ENCODE results near the gene ATOH1. TPM values are rescaled to one million over a fixed set of nuclear protein-coding genes. Genes with fewer than 3 reads are reported as not detected.

Gene ATOH1
- total RNA-seq, 1 experiment from 2014 or later: not detected

DNA sequence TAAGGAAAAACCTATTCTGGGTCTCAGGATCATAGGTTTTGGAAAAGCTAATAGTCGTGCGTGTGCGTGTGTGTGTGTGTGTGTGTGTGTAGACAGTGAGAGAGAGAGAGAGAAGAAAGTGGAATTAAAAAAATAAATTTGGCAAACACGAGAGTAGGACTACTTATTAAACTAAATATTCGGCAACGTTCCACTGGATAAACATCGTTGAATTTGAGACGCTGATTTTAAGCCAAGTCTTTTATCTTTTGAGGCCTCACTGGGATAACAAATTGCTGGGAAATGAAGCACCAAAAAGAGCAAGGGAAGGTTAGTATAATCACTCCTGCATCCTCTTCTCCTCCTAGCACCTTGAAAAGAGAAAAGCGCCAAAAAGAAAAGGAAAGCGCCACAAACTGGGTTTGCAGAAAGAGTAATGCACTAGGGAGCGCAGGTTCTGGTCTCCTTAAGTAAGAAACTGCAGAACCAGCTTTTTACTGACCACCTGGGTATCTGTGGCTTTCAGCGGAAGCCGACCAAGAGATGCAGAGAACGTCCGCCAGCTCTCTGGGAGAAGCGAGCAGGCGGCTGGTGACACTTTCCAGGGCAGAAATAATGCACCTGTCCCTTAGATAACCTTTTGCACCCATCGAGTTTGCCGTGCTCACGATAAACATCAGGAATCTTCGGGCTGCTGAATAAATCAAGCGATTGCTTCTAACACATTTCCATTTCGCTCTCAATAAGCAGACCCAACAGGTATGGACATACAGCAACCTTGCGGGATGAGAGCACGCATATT, 3.4 kb downstream of the ATOH1 start:
- CTCF ChIA-PET: no interaction called here
- Histone ChIP-seq H3K4me1 (ENCODE audit: control insufficient read depth in 1 of 2, insufficient read depth in 2 of 2, low read length in 2 of 2) (peaks cover 0 to 16% of the 10 kb centered on the region in 2 experiments; a peak in 2 of 4 replicates), H3K4me2 (ENCODE audit: low read length) (no peak overlapping the region), H2AFZ (ENCODE audit: low read depth, low read length, poor library complexity, severe bottlenecking) (no peak overlapping the region), H3K4me3 (replicated peaks in 1 of 2; ENCODE audit: low read depth in 1 of 2, low read length in 2 of 2) (no peak overlapping the region), H4K20me1 (ENCODE audit: insufficient read depth) (no peaks in the 10 kb centered on the region), H3K27me3 (ENCODE audit: insufficient read depth, low read length) (peaks cover 47% of the 10 kb centered on the region), H3K27ac (ENCODE audit: low read depth, low read length) (no peak overlapping the region), H3K9me3 (ENCODE audit: control insufficient read depth in 1 of 2, insufficient read depth in 1 of 2, low read depth in 1 of 2, low read length in 2 of 2) (no peaks in the 10 kb centered on the region), H3K9ac (ENCODE audit: low read length) (no peak overlapping the region), H3K79me2 (ENCODE audit: insufficient read depth, low read length) (no peaks in the 10 kb centered on the region), H3K36me3 (ENCODE audit: control insufficient read depth in 1 of 2, insufficient read depth in 2 of 2, low read length in 2 of 2) (no peaks in the 10 kb centered on the region), H3K9me2 (ENCODE audit: insufficient read depth) (no peaks in the 10 kb centered on the region)
- POLR2A ChIA-PET: no interaction called here
- ATAC-seq (no peak), DNase-seq (ENCODE audit: low read depth, low spot score) (no peak)
- intact Hi-C loops (cut with micrococcal nuclease): no loop called here
- no TSS peak for BruUV-seq (replicated peaks)
- TF ChIP-seq ZFX (IDR thresholded peaks at IDR 0.05) (no peak), SP1 (IDR thresholded peaks at IDR 0.05; ENCODE audit: low read depth) (no peak), ZNF274 (IDR thresholded peaks at IDR 0.05; ENCODE audit: low read depth, low read length) (no peak), TCF7L2 (IDR thresholded peaks at IDR 0.05; ENCODE audit: borderline replicate concordance, extremely low read depth, insufficient read depth, insufficient read length) (no peak), JUND (IDR thresholded peaks at IDR 0.05) (no peak), SIN3A (IDR thresholded peaks at IDR 0.05; ENCODE audit: low read depth) (no peak), YY1 (IDR thresholded peaks at IDR 0.05; ENCODE audit: extremely low read depth, insufficient replicate concordance, low read depth, low read length) (no peak), EGR1 (IDR thresholded peaks at IDR 0.05; ENCODE audit: low read depth) (no peak), SRF (IDR thresholded peaks at IDR 0.05; ENCODE audit: low read depth) (no peak), ELF1 (IDR thresholded peaks at IDR 0.05; ENCODE audit: borderline replicate concordance, low read depth) (no peak), POLR2A (IDR thresholded peaks at IDR 0.05; ENCODE audit: borderline replicate concordance, extremely low read depth, insufficient read depth, insufficient read length) (no peak)
- TF ChIP-seq, protein P1, sequence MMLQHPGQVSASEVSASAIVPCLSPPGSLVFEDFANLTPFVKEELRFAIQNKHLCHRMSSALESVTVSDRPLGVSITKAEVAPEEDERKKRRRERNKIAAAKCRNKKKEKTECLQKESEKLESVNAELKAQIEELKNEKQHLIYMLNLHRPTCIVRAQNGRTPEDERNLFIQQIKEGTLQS (IDR thresholded peaks at IDR 0.05): no peak
- TF ChIP-seq, protein P2, sequence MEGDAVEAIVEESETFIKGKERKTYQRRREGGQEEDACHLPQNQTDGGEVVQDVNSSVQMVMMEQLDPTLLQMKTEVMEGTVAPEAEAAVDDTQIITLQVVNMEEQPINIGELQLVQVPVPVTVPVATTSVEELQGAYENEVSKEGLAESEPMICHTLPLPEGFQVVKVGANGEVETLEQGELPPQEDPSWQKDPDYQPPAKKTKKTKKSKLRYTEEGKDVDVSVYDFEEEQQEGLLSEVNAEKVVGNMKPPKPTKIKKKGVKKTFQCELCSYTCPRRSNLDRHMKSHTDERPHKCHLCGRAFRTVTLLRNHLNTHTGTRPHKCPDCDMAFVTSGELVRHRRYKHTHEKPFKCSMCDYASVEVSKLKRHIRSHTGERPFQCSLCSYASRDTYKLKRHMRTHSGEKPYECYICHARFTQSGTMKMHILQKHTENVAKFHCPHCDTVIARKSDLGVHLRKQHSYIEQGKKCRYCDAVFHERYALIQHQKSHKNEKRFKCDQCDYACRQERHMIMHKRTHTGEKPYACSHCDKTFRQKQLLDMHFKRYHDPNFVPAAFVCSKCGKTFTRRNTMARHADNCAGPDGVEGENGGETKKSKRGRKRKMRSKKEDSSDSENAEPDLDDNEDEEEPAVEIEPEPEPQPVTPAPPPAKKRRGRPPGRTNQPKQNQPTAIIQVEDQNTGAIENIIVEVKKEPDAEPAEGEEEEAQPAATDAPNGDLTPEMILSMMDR (IDR thresholded peaks at IDR 0.05 in 2 of 3, conservative IDR thresholded peaks at IDR 0.05 in 1 of 3; ENCODE audit: borderline replicate concordance in 1 of 3, insufficient read depth in 1 of 3, low read depth in 2 of 3, low read length in 2 of 3): no peak
- TF ChIP-seq, protein P3, sequence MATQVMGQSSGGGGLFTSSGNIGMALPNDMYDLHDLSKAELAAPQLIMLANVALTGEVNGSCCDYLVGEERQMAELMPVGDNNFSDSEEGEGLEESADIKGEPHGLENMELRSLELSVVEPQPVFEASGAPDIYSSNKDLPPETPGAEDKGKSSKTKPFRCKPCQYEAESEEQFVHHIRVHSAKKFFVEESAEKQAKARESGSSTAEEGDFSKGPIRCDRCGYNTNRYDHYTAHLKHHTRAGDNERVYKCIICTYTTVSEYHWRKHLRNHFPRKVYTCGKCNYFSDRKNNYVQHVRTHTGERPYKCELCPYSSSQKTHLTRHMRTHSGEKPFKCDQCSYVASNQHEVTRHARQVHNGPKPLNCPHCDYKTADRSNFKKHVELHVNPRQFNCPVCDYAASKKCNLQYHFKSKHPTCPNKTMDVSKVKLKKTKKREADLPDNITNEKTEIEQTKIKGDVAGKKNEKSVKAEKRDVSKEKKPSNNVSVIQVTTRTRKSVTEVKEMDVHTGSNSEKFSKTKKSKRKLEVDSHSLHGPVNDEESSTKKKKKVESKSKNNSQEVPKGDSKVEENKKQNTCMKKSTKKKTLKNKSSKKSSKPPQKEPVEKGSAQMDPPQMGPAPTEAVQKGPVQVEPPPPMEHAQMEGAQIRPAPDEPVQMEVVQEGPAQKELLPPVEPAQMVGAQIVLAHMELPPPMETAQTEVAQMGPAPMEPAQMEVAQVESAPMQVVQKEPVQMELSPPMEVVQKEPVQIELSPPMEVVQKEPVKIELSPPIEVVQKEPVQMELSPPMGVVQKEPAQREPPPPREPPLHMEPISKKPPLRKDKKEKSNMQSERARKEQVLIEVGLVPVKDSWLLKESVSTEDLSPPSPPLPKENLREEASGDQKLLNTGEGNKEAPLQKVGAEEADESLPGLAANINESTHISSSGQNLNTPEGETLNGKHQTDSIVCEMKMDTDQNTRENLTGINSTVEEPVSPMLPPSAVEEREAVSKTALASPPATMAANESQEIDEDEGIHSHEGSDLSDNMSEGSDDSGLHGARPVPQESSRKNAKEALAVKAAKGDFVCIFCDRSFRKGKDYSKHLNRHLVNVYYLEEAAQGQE (IDR thresholded peaks at IDR 0.05; ENCODE audit: low read depth): no peak
- TF ChIP-seq, protein P4, sequence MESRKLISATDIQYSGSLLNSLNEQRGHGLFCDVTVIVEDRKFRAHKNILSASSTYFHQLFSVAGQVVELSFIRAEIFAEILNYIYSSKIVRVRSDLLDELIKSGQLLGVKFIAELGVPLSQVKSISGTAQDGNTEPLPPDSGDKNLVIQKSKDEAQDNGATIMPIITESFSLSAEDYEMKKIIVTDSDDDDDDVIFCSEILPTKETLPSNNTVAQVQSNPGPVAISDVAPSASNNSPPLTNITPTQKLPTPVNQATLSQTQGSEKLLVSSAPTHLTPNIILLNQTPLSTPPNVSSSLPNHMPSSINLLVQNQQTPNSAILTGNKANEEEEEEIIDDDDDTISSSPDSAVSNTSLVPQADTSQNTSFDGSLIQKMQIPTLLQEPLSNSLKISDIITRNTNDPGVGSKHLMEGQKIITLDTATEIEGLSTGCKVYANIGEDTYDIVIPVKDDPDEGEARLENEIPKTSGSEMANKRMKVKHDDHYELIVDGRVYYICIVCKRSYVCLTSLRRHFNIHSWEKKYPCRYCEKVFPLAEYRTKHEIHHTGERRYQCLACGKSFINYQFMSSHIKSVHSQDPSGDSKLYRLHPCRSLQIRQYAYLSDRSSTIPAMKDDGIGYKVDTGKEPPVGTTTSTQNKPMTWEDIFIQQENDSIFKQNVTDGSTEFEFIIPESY (IDR thresholded peaks at IDR 0.05; ENCODE audit: extremely low read depth, insufficient replicate concordance, low read length): no peak
- RAD21 ChIA-PET (ENCODE audit: low non-redundant PET in 1 of 2, low total read pairs in 2 of 2, uncharacterized antibody in 2 of 2, unreplicated experiment in 2 of 2): no interaction called here
